ENCODE measurements around the gene FEM1B. TPM values are rescaled to one million over a fixed set of nuclear protein-coding genes. Genes with fewer than 3 reads are reported as not detected.
"Not testable (repeated sequence)": the region's sequence is repeated elsewhere in the genome, so short reads cannot be mapped to it uniquely, and the experiment has no call there.

Gene FEM1B
- total RNA-seq, 1 donor from 2014 or later, result 20.2 TPM

GRCh38 chr15:68231102-68231818, 46.3 kb upstream of the FEM1B start:
- no peak for TF ChIP-seq CTCF (conservative IDR thresholded peaks at IDR 0.05; ENCODE audit: low read depth, low read length)
- DNase-seq (ENCODE audit: low read depth), result no peak
- H3K4me3 ChIP-seq (ENCODE audit: low read depth, low read length), result no peak overlapping the region

DNA sequence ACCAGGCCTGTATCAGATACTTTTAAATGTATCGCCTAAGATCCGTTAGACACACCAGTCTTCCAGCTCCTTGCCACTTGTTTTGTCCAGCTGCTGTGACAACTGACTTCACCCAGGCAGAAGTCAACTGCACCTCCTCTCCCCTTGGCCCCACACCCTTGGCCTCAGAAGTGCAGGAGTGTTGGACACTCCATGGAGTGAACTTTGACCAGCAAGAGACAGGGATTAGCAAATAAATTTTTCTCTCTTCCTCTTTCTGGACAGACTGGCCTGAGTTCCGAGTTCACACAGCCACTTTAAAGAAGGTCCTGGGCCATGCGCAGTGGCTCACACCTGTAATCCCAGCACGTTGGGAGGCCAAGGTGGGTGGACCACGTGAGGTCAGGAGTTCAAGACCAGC, 45.1 kb upstream of the FEM1B start:
- DNase-seq (ENCODE audit: low read depth), result no peak
- TF ChIP-seq CTCF (conservative IDR thresholded peaks at IDR 0.05; ENCODE audit: low read depth, low read length), result no peak
- H3K4me3 ChIP-seq (ENCODE audit: low read depth, low read length), result no peak overlapping the region

- no peak overlapping the region for H3K4me3 ChIP-seq (ENCODE audit: low read depth, low read length)
- no peak for TF ChIP-seq CTCF (conservative IDR thresholded peaks at IDR 0.05; ENCODE audit: low read depth, low read length)
Measured at GRCh38 chr15:68232937-68233336, 44.6 kb upstream of the FEM1B start.

GRCh38 chr15:68234060-68234459, 43.5 kb upstream of the FEM1B start:
- DNase-seq (ENCODE audit: low read depth), result no peak
- H3K4me3 ChIP-seq (ENCODE audit: low read depth, low read length), result no peak overlapping the region
- no peak for TF ChIP-seq CTCF (conservative IDR thresholded peaks at IDR 0.05; ENCODE audit: low read depth, low read length)

More at GRCh38 chr15:68232937-68233336, 44.6 kb upstream of the FEM1B start:
- no peak for DNase-seq (ENCODE audit: low read depth)

GRCh38 chr15:68234520-68234919, 43.0 kb upstream of the FEM1B start:
- DNase-seq (ENCODE audit: low read depth), result not testable (repeated sequence)

GRCh38 chr15:68235022-68235421, 42.5 kb upstream of the FEM1B start:
- no peak overlapping the region for H3K4me3 ChIP-seq (ENCODE audit: low read depth, low read length)
- TF ChIP-seq CTCF (conservative IDR thresholded peaks at IDR 0.05; ENCODE audit: low read depth, low read length), result no peak
- DNase-seq (ENCODE audit: low read depth), result no peak

More at GRCh38 chr15:68234520-68234919, 43.0 kb upstream of the FEM1B start:
- H3K4me3 ChIP-seq (ENCODE audit: low read depth, low read length), result not testable (repeated sequence)

- TF ChIP-seq CTCF (conservative IDR thresholded peaks at IDR 0.05; ENCODE audit: low read depth, low read length), result no peak
- no peak overlapping the region for H3K4me3 ChIP-seq (ENCODE audit: low read depth, low read length)
- no peak for DNase-seq (ENCODE audit: low read depth)
Measured at GRCh38 chr15:68239025-68239424, 38.5 kb upstream of the FEM1B start.
